Measurements from ENCODE around the gene CITED4. TPM values are rescaled to one million over a fixed set of nuclear protein-coding genes. Genes with fewer than 3 reads are reported as not detected.

Gene CITED4
- total RNA-seq, 2 experiments from 2014 or later = 6.7 to 7.4 TPM

GRCh38 chr1:40894455-40894854 lies 32.3 kb upstream of the CITED4 start:
- Mint-ChIP-seq H3K27me3 (peaks cover 2% of the 10 kb centered on the region), H3K4me1 (ENCODE audit: low read depth) (peaks cover 12% of the 10 kb centered on the region), H3K27ac (no peak overlapping the region), H3K36me3 (ENCODE audit: low read depth) (peaks cover 3% of the 10 kb centered on the region), H3K4me3 (no peak overlapping the region), H3K9me3 (peaks cover 24% of the 10 kb centered on the region)
- DNase-seq (no peak), ATAC-seq (no peak)
- TF ChIP-seq, protein P1, sequence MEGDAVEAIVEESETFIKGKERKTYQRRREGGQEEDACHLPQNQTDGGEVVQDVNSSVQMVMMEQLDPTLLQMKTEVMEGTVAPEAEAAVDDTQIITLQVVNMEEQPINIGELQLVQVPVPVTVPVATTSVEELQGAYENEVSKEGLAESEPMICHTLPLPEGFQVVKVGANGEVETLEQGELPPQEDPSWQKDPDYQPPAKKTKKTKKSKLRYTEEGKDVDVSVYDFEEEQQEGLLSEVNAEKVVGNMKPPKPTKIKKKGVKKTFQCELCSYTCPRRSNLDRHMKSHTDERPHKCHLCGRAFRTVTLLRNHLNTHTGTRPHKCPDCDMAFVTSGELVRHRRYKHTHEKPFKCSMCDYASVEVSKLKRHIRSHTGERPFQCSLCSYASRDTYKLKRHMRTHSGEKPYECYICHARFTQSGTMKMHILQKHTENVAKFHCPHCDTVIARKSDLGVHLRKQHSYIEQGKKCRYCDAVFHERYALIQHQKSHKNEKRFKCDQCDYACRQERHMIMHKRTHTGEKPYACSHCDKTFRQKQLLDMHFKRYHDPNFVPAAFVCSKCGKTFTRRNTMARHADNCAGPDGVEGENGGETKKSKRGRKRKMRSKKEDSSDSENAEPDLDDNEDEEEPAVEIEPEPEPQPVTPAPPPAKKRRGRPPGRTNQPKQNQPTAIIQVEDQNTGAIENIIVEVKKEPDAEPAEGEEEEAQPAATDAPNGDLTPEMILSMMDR (IDR thresholded peaks at IDR 0.05) = no peak
- CTCF ChIA-PET = no interaction called here
- POLR2A ChIA-PET = no interaction called here
- intact Hi-C loops (cut with micrococcal nuclease) = no loop called here

DNA sequence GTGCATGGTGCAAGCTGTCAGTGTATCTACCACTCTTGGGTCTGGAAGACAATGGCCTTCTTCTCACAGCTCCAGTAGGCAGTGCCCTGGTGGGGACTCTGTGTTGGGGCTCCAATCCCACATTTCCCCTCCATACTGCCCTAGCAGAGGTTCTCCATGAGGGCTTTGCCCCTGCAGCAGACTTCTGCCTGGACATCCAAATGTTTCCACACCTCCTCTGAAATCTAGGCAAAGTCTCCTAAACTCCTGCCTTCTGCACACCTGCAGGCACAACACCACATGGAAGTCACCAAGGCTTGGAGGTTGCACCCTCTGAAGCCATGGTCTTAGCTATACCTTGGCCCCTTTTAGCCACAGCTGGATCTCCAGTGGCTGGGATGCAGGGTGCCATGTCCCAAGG lies 31.8 kb upstream of the CITED4 start:
- Mint-ChIP-seq H3K27ac (no peak overlapping the region), H3K36me3 (ENCODE audit: low read depth) (peaks cover 3% of the 10 kb centered on the region), H3K4me1 (ENCODE audit: low read depth) (peaks cover 12% of the 10 kb centered on the region), H3K27me3 (peaks cover 5% of the 10 kb centered on the region), H3K4me3 (no peak overlapping the region), H3K9me3 (peaks cover 24% of the 10 kb centered on the region)
- DNase-seq = no peak
- CTCF ChIA-PET = no interaction called here
- no peak for ATAC-seq
- POLR2A ChIA-PET = no interaction called here
- TF ChIP-seq, protein P1 (IDR thresholded peaks at IDR 0.05) = no peak
- intact Hi-C loops (cut with micrococcal nuclease) = no loop called here

- no peak for ATAC-seq
- TF ChIP-seq, protein P1 (IDR thresholded peaks at IDR 0.05) = no peak
- H3K4me3 Mint-ChIP-seq = no peak overlapping the region
- POLR2A ChIA-PET = no interaction called here
- CTCF ChIA-PET = interaction anchor here (1.4 kb wide), 1 partner anchor 10 kb away, joined by 3 read pairs; no protein-coding TSS in a partner anchor
- peaks cover 7% of the 10 kb centered on the region for H3K4me1 Mint-ChIP-seq (ENCODE audit: low read depth)
- no peak for DNase-seq
- no peak overlapping the region for H3K27ac Mint-ChIP-seq
- peaks cover 24% of the 10 kb centered on the region for H3K9me3 Mint-ChIP-seq
- peaks cover 9% of the 10 kb centered on the region for H3K27me3 Mint-ChIP-seq
- peaks cover 3% of the 10 kb centered on the region for H3K36me3 Mint-ChIP-seq (ENCODE audit: low read depth)
- intact Hi-C loops (cut with micrococcal nuclease) = no loop called here
These were observed 30.2 kb upstream of the CITED4 start for GRCh38 chr1:40892354-40892753.

- POLR2A ChIA-PET = no interaction called here
- peaks cover 3% of the 10 kb centered on the region for H3K36me3 Mint-ChIP-seq (ENCODE audit: low read depth)
- intact Hi-C loops (cut with micrococcal nuclease) = no loop called here
These were observed 28.6 kb upstream of the CITED4 start for GRCh38 chr1:40890771-40891170.

GRCh38 chr1:40887652-40888051 lies 25.5 kb upstream of the CITED4 start:
- H3K9me3 Mint-ChIP-seq = no peaks in the 10 kb centered on the region
- no peak overlapping the region for H3K27ac Mint-ChIP-seq
- peaks cover 3% of the 10 kb centered on the region for H3K4me1 Mint-ChIP-seq (ENCODE audit: low read depth)
- peaks cover 34% of the 10 kb centered on the region for H3K27me3 Mint-ChIP-seq
- ATAC-seq = no peak
- intact Hi-C loops (cut with micrococcal nuclease) = no loop called here
- POLR2A ChIA-PET = no interaction called here
- H3K36me3 Mint-ChIP-seq (ENCODE audit: low read depth) = no peaks in the 10 kb centered on the region
- H3K4me3 Mint-ChIP-seq = no peak overlapping the region
- TF ChIP-seq, protein P1 (IDR thresholded peaks at IDR 0.05) = no peak
- DNase-seq = no peak
- CTCF ChIA-PET = no interaction called here

More at GRCh38 chr1:40890771-40891170, 28.6 kb upstream of the CITED4 start:
- peaks cover 18% of the 10 kb centered on the region for H3K27me3 Mint-ChIP-seq
- no peak for ATAC-seq
- H3K4me3 Mint-ChIP-seq = no peak overlapping the region
- no peak for DNase-seq
- peaks cover 24% of the 10 kb centered on the region for H3K9me3 Mint-ChIP-seq
- TF ChIP-seq, protein P1 (IDR thresholded peaks at IDR 0.05) = no peak
- CTCF ChIA-PET = interaction anchor here (0.8 kb wide), 1 partner anchor 57 kb away, joined by 3 read pairs; no protein-coding TSS in a partner anchor
- H3K27ac Mint-ChIP-seq = no peak overlapping the region
- peaks cover 7% of the 10 kb centered on the region for H3K4me1 Mint-ChIP-seq (ENCODE audit: low read depth)
